Astrocyte (in vitro differentiated cells and primary cell): ENCODE measurements around the gene LRRC18.

ENCODE experiments used
- CTCF ChIP-seq: IDR thresholded peaks from 2 replicates; pipeline ENCODE4 v1.5.1; 2011; ENCODE audit warnings: low read depth, mild to moderate bottlenecking, inconsistent platforms, low read length, moderate library complexity; ENCODE audit not compliant: insufficient read depth
- EZH2 ChIP-seq: IDR thresholded peaks from 2 replicates; pipeline ENCODE4 v1.6.1; 2012; ENCODE audit warnings: mild to moderate bottlenecking, low read length, inconsistent platforms; ENCODE audit not compliant: insufficient read depth

- TF ChIP-seq CTCF, result no peak
- TF ChIP-seq EZH2, result no peak
Measured at GRCh38 chr10:48940958-48941357, 1.3 kb upstream of the LRRC18 start.
